PC-3 (cell line): ENCODE measurements around the gene HID1. TPM values are rescaled to one million over a fixed set of nuclear protein-coding genes. Genes with fewer than 3 reads are reported as not detected.

Experiments
- ATAC-seq: fragments of 200-7000 bp; cut with Tn5 transposase; 2 replicates; pipeline ENCODE4 v1.9.1; 2020; ENCODE audit warnings: mild to moderate bottlenecking, moderate library complexity
- BruUV-seq: library from RNA; stranded (reverse); fragments of 400-500 nt; replicated peaks from 2 replicates; lab custom pipeline; 2021; lab: Mats Ljungman, UMichigan
- CTCF ChIA-PET: fragments of 300-600 bp; sonication (Branson Sonifier 250); formaldehyde crosslinking; loops from one replicate; lab custom pipeline; 2022; ENCODE audit warnings: antibody characterized with exemption; lab: Charles Lee
- POLR2A ChIA-PET: fragments of 300-600 bp; sonication (Branson Sonifier 250); formaldehyde crosslinking; loops from one replicate; lab custom pipeline; 2022; ENCODE audit warnings: antibody characterized with exemption; ENCODE audit not compliant: unreplicated experiment; lab: Charles Lee
- DNase-seq: peaks from one replicate; pipeline ENCODE4 v3.0.0-alpha.2; 2015
- H2AFZ ChIP-seq: fragments of 300-600 bp; sonication (generic); 2 replicates; pipeline ENCODE4 v1.6.0; 2016; ENCODE audit warnings: antibody characterized with exemption, low read length
- H3F3A ChIP-seq: fragments of 300-600 bp; sonication (generic); one replicate; pipeline ENCODE4 v1.6.0; 2017; ENCODE audit warnings: antibody characterized with exemption, low read length, control low read depth, mild to moderate bottlenecking; ENCODE audit not compliant: unreplicated experiment
- H3K27ac ChIP-seq: fragments of 300-600 bp; sonication (generic); 2 replicates; pipeline ENCODE4 v1.5.1; 2016; ENCODE audit warnings: mild to moderate bottlenecking, low read length
- H3K27me3 ChIP-seq: fragments of 300-600 bp; sonication (generic); 2 replicates; pipeline ENCODE4 v1.6.1; 2016; ENCODE audit warnings: low read length, mixed read lengths
- H3K36me3 ChIP-seq: fragments of 300-600 bp; sonication (generic); 2 replicates; pipeline ENCODE4 v1.6.1; 2016; ENCODE audit warnings: low read depth, mixed run types, low read length, mixed read lengths
- H3K4me1 ChIP-seq: fragments of 300-600 bp; sonication (generic); 2 replicates; pipeline ENCODE4 v1.5.1; 2016; ENCODE audit warnings: low read length; ENCODE audit not compliant: insufficient read depth
- H3K4me2 ChIP-seq: fragments of 300-600 bp; sonication (generic); 2 replicates; pipeline ENCODE4 v1.6.0; 2016; ENCODE audit warnings: low read length
- H3K4me3 ChIP-seq: fragments of 300-600 bp; sonication (generic); 2 replicates; pipeline ENCODE4 v1.5.1; 2016; ENCODE audit warnings: mild to moderate bottlenecking, low read length, mixed read lengths
- H3K79me2 ChIP-seq: fragments of 300-600 bp; sonication (generic); 2 replicates; pipeline ENCODE4 v1.6.1; 2017; ENCODE audit warnings: low read length, mixed read lengths
- H3K9ac ChIP-seq: fragments of 300-600 bp; sonication (generic); 2 replicates; pipeline ENCODE4 v1.6.0; 2016; ENCODE audit warnings: mild to moderate bottlenecking, low read length
- H3K9me2 ChIP-seq: fragments of 300-600 bp; sonication (generic); replicated peaks from 2 replicates; pipeline ENCODE4 v1.6.1; 2016; ENCODE audit warnings: mixed run types, low read length, mixed read lengths
- H3K9me3 ChIP-seq: fragments of 300-600 bp; sonication (generic); 2 replicates; pipeline ENCODE4 v1.6.1; 2016; ENCODE audit warnings: low read length, mixed read lengths
- H4K20me1 ChIP-seq: fragments of 300-600 bp; sonication (generic); 2 replicates; pipeline ENCODE4 v1.6.1; 2016; ENCODE audit warnings: low read length, mixed read lengths
- EZH2 ChIP-seq: fragments of 300-600 bp; sonication (generic); IDR thresholded peaks from one replicate; pipeline ENCODE4 v1.6.1; 2017; ENCODE audit warnings: antibody characterized with exemption, mild to moderate bottlenecking, low read length; ENCODE audit not compliant: unreplicated experiment
- EZH2phosphoT487 ChIP-seq: fragments of 300-600 bp; sonication (generic); IDR thresholded peaks from 2 replicates; pipeline ENCODE4 v1.6.1; 2018; ENCODE audit warnings: mild to moderate bottlenecking, antibody characterized with exemption, low read length, borderline replicate concordance
- intact Hi-C: fragments of 100-400 bp; cut with micrococcal nuclease; formaldehyde crosslinking; loops from 2 replicates; pipeline ENCODE4 v1.9.0; 2023
- total RNA-seq: library from RNA; depleted of rRNA; stranded (reverse); fragments of >200 nt; gene quantifications from 2 replicates; pipeline ENCODE4 v1.2.3, GENCODE V29; 2014
- TF ChIP-seq, protein P1 (sequence below): fragments of 300-600 bp; sonication (generic); conservative IDR thresholded peaks from 2 replicates; pipeline ENCODE4 v1.5.1; 2017; ENCODE audit warnings: antibody characterized with exemption, low read depth, mild to moderate bottlenecking, low read length

The HID1 gene
- total RNA-seq, 1 experiment from 2014 or later = 40.6 TPM

DNA sequence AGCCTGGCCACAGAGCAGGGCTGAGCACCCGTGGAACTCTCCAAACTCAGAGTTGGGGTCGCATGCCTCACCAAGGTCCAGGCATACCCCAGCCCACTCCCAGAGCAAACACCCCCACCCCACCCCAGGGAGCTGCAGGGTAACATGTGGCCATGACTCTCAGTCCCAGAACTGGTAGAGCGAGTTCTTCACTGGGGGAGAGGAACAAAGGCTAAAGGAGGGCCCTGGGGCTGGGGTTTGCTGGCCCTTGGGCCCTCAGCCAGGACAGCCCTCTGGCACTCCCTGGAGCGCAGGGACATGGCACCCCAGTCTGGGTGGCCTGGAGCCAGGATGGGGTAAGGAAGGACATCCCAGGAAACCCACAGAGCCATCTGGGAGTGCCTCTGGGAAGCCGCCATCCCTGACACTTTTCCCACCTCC is 4.2 kb downstream of the HID1 start:
- intact Hi-C loops = no loop called here
- Histone ChIP-seq H3K9me2 (no peaks in the 10 kb centered on the region), H3K36me3 (no peaks in the 10 kb centered on the region), H3K4me3 (no peak overlapping the region), H3K27me3 (no peaks in the 10 kb centered on the region), H3K27ac (peak overlapping the region; percentile 65), H4K20me1 (no peaks in the 10 kb centered on the region), H3K9ac (peak overlapping the region; percentile 35; the same call in 1 of the 2 replicates), H3F3A (no peaks in the 10 kb centered on the region), H3K4me2 (peak overlapping the region; percentile 42), H3K4me1 (peaks cover 36% of the 10 kb centered on the region), H2AFZ (0 out of 2 replicates have a peak overlapping the region, but pooled peaks have one; percentile 19), H3K79me2 (peaks cover 21% of the 10 kb centered on the region), H3K9me3 (no peaks in the 10 kb centered on the region)
- no peak for TF ChIP-seq EZH2phosphoT487
- peak; percentile 87 for DNase-seq
- CTCF ChIA-PET = no interaction called here
- BruUV-seq = no TSS peak
- peak; percentile 5; the same call in 1 of the 2 replicates for ATAC-seq
- POLR2A ChIA-PET = interaction anchor here (0.7 kb wide), 1 partner anchor 42 kb away, joined by 6 read pairs; no protein-coding TSS in a partner anchor

DNA sequence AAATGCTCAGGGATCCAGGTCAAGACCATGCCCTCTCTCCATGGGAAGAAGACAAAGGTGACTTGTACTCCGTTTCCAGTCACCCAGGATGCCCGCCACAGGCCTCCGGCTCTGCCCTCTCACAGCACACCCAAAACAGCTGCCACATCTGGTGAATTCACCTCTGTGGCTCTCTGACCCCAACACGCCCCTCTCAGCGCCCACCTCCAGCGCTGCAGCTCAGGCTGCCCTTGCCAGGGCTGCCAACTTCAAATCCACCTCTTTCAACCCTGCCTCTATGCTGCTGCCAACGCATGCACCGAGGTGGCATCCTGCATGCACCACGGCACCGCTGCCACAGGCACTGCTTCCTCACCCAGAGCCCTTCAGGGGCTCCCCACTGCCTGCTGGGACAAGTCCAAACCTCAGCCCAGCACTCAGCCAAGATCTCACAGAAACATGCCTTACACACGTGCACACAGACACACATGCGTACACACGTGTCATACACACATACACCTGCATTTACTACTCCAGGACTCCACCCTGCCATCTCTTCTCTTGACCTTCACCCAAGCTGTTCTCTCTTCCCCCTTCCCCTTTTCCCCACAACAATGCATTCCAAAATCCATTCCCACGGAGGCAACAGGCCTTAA is 7.5 kb downstream of the HID1 start:
- intact Hi-C loops = loop anchor here (5.0 kb wide), 1 partner anchor 237 kb away; no protein-coding TSS in a partner anchor
- no peak for ATAC-seq
- H3K9ac ChIP-seq = no peak overlapping the region

DNA sequence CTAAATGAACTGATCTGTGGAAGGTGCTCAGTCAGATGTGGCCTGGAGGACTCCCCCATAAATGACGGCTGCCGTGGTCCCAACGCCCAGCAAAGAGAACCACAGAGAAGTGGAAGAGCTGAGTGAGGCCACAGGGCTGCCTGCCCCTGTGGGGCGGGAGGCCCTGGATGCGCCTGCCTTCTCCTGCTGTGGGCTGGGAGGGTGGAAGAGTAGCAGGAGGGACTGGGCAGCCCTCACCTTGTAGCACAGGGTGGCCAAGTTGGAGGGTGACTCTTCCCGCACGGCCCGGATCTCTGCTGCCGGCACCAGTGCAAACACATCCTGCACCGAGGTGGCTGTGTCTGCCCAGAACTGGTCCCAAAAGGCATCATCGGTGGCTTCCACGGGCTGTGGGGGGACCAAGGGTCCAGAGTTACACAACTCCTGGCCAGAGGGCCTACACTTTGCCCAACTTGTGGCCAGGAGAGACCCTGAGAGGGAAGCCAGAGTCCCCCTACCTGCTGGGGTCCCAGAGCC is 8.3 kb downstream of the HID1 start:
- TF ChIP-seq EZH2 = no peak
- TF ChIP-seq, protein P1, sequence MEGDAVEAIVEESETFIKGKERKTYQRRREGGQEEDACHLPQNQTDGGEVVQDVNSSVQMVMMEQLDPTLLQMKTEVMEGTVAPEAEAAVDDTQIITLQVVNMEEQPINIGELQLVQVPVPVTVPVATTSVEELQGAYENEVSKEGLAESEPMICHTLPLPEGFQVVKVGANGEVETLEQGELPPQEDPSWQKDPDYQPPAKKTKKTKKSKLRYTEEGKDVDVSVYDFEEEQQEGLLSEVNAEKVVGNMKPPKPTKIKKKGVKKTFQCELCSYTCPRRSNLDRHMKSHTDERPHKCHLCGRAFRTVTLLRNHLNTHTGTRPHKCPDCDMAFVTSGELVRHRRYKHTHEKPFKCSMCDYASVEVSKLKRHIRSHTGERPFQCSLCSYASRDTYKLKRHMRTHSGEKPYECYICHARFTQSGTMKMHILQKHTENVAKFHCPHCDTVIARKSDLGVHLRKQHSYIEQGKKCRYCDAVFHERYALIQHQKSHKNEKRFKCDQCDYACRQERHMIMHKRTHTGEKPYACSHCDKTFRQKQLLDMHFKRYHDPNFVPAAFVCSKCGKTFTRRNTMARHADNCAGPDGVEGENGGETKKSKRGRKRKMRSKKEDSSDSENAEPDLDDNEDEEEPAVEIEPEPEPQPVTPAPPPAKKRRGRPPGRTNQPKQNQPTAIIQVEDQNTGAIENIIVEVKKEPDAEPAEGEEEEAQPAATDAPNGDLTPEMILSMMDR = no peak
- Histone ChIP-seq H3K4me1 (peaks cover 16% of the 10 kb centered on the region), H4K20me1 (no peaks in the 10 kb centered on the region), H3K9ac (no peak overlapping the region), H3K79me2 (no peaks in the 10 kb centered on the region), H3K4me2 (no peak overlapping the region), H3K27ac (no peak overlapping the region), H3K9me2 (no peaks in the 10 kb centered on the region), H2AFZ (no peak overlapping the region), H3K27me3 (no peaks in the 10 kb centered on the region), H3K4me3 (no peak overlapping the region), H3K9me3 (no peaks in the 10 kb centered on the region), H3K36me3 (no peaks in the 10 kb centered on the region), H3F3A (no peaks in the 10 kb centered on the region)
- POLR2A ChIA-PET = interaction anchor here (0.6 kb wide), 1 partner anchor 427 kb away, joined by 6 read pairs; no protein-coding TSS in a partner anchor
- DNase-seq (no peak), ATAC-seq (no peak)
- intact Hi-C loops = loop anchor here (5.0 kb wide), 1 partner anchor 238 kb away; no protein-coding TSS in a partner anchor
- CTCF ChIA-PET = interaction anchor here (0.6 kb wide), 1 partner anchor 11 kb away, joined by 3 read pairs; no protein-coding TSS in a partner anchor
- BruUV-seq = no TSS peak

More for the DNA sequence above, 7.5 kb downstream of the HID1 start:
- Histone ChIP-seq H3K36me3 (no peaks in the 10 kb centered on the region), H3K4me1 (peaks cover 18% of the 10 kb centered on the region), H3K4me3 (no peak overlapping the region), H2AFZ (no peak overlapping the region), H3K79me2 (peaks cover 3% of the 10 kb centered on the region), H4K20me1 (no peaks in the 10 kb centered on the region), H3F3A (no peaks in the 10 kb centered on the region), H3K27ac (no peak overlapping the region), H3K4me2 (no peak overlapping the region), H3K9me2 (no peaks in the 10 kb centered on the region), H3K9me3 (no peaks in the 10 kb centered on the region), H3K27me3 (no peaks in the 10 kb centered on the region)
- BruUV-seq = no TSS peak
- TF ChIP-seq, protein P1 = no peak
- TF ChIP-seq EZH2 = no peak
- TF ChIP-seq EZH2phosphoT487 = no peak
- POLR2A ChIA-PET = no interaction called here
- DNase-seq = no peak
- CTCF ChIA-PET = no interaction called here
